Measurements from ENCODE around the gene TPX2. TPM values are rescaled to one million over a fixed set of nuclear protein-coding genes. Genes with fewer than 3 reads are reported as not detected.

The TPX2 gene
- polyA plus RNA-seq, 4 donors = 45.4 to 49.9 (median 47.0) TPM

DNA sequence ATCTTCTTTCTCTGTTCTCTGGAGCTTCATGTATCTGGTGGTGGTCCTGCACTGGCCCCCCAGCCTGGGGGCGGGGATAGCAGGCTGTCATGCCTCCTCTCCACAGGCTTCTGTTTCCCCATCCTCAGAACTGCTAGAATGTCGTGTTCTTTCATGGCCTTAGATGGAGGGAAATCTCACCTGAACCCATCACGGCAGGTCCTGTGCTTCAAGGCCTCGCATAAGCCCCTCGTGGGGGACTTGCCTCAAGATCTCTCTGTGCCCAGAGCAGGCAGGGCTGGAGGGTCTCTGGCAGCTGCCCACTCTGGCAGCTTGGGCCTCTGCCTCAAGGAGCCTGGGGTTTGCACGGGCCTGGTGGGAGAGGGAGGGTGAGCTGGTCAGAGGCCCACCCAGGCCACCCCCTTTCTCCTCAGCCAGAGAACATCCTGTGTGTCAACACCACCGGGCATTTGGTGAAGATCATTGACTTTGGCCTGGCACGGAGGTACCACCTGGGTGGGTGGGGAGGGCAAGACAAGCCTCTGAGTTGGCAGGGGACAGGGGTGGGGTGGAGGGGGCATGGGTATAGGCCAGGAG is 91.4 kb downstream of the TPX2 start:
- DNase-seq (ENCODE audit: low read depth in 4 of 4, low spot score in 2 of 4) = no peak

GRCh38 chr20:31831211-31831610 is 92.1 kb downstream of the TPX2 start:
- DNase-seq (ENCODE audit: low read depth in 4 of 4, low spot score in 2 of 4) = no peak

GRCh38 chr20:31831771-31832306 is 92.7 kb downstream of the TPX2 start:
- DNase-seq (ENCODE audit: low read depth in 4 of 4, low spot score in 2 of 4) = no peak

GRCh38 chr20:31833130-31833930 is 94.2 kb downstream of the TPX2 start:
- DNase-seq (ENCODE audit: low read depth in 4 of 4, low spot score in 2 of 4) = peak in 1 of 4 donors; percentile 53

DNA sequence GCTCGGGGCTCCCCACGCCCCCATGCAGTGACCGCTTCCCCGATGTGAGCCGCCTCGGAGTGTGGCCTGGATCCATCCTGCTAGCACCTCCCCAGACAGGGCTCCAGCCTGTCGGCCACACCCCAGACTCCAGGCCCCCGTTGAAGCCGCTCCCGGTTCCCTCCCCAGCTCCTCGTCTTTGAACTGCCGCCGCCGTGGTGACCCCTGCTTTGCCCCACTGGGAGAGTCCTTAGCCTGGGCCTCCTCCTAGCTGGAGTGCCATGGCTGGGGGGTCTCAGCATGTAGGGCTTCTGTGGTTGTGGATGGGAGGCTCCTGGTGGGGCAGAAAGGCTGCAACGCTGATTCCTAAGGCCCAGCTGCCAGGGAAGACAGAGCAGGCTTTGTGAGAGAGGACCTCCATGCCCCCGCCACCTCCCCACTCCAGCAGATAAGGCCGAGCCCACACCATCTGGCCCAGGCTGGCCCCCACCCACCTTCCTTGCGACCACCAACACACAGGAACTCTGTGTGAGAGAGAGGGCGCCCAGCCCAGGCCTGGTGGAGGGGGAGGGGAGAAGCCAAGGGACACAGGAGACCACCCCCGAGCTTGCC is 94.9 kb downstream of the TPX2 start:
- no peak for DNase-seq (ENCODE audit: low read depth in 4 of 4, low spot score in 2 of 4)

- DNase-seq (ENCODE audit: low read depth in 4 of 4, low spot score in 2 of 4) = no peak
Measured at GRCh38 chr20:31835554-31835953, 96.5 kb downstream of the TPX2 start.

DNA sequence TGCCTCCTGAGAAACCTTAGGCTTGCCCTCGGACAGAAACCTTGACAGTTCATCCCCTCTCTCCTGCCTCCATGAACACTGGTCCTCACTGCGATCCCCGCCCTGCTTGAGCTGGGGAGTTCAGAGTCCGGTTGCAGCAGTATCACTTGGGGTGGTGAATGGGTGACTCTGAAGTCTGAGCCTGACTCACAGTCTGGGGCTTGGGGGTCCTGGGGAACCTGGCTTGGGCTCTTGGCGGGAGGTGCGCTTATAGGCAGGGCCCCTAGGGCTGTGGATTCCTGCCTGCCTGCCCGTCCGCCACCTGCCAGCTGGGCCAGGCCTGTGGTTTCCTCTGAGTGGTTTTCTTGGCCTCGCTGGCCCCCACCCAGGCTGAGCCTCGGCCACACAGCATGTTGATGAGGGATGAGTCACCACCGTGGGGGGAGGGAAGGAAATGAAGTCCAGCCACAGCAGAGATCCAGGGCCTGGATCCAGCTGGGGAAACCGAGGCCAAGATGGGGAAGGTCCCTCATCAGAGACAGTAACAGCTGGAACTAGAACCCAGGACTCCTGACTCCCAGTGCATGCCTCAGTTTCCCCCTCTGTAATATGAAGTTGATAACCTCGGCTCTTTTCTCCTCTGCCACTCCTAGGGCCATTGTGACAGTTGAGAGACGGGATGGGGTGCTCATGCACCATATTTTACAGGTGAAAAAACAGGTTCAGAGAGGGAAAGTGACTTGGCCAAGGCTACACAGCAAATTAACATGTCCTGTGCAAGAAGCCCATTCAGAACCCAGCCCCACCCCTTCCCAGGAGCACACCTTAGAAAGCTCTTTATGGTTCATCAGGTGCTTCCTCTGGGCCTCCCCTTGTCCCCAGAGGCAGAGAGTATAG is 97.1 kb downstream of the TPX2 start:
- no peak for DNase-seq (ENCODE audit: low read depth in 4 of 4, low spot score in 2 of 4)

GRCh38 chr20:31836853-31837608 is 97.9 kb downstream of the TPX2 start:
- DNase-seq (ENCODE audit: low read depth in 4 of 4, low spot score in 2 of 4) = no peak

DNA sequence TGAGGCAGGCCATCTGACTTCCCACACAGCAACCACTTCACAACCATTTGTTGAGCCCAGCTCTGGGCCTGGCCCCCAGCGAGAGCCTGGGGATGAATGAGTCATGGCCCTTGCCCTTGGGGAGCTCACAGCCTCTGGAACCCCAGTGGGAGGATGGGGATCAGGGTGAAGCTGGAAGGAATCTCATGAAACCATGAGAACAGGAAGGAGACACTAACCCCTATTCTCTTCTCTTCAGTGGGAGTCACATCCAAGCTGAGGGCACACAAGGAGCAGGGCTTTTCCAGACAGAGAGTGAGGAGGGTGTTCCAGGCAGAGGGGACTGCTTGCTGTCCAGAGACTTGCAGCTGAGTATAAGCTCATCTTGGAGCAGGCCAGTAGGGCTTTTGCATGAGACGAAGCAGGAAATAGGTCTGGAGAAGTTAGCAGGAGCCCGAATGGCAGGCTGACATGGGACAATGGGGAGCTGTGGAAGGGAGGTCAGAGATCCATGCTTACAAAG is 98.9 kb downstream of the TPX2 start:
- no peak for DNase-seq (ENCODE audit: low read depth in 4 of 4, low spot score in 2 of 4)

GRCh38 chr20:31838646-31839292 is 99.7 kb downstream of the TPX2 start:
- no peak for DNase-seq (ENCODE audit: low read depth in 4 of 4, low spot score in 2 of 4)

DNA sequence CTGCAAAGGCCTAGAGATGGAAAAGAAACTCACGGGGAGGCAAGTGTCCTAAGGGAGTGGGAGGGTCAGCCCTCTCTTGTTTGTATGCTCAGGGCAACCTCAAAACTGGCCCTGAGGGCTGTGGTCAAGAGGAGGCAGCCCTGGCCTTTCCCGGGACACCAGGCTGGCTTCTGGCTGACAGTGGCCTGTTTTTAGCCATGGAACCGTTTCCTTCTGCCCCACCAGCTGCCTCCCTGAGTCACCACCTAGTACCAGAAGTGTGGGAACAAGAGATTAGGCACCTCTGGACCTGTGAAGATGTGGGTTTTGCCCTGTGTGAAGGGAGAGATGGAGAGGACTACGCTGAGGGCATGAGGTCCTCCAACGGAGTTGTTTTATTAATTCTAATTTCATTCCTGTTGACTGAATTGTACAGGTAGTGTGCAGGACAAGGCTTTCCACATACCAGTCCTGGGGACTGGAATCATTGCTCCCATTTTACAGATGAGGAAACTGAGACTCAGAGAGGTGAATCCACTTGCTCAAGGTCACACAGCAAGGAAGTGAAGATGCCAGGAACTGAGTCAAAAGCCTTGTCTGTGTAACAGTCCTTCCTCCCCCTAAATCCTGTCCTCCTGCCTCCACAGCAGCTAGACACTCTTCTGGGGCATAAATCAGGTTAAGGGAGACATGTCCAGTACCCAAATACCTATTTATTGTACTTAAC is 100.8 kb downstream of the TPX2 start:
- DNase-seq (ENCODE audit: low read depth in 4 of 4, low spot score in 2 of 4) = no peak

GRCh38 chr20:31840906-31841816 is 102.1 kb downstream of the TPX2 start:
- DNase-seq (ENCODE audit: low read depth in 4 of 4, low spot score in 2 of 4) = no peak

DNA sequence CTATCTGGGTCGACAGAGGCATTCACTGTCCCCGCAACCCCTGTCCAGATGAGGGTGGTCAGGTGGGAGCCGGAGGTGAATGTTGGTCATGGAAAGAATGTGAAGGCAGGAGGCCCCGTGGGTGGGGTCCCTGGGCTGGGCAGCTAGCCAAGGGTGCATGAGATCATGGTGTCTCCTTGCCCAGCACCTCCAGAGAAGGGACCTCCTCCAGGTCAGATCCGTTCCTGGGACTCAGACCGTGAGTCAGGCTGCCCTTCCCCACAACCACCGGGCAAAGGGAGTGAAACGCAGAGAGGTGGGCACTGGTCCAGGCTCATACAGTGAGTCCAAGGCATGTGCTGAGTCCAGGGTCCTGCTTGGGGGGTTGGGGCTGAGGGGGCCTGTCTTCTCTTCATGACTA is 102.8 kb downstream of the TPX2 start:
- no peak for DNase-seq (ENCODE audit: low read depth in 4 of 4, low spot score in 2 of 4)

DNA sequence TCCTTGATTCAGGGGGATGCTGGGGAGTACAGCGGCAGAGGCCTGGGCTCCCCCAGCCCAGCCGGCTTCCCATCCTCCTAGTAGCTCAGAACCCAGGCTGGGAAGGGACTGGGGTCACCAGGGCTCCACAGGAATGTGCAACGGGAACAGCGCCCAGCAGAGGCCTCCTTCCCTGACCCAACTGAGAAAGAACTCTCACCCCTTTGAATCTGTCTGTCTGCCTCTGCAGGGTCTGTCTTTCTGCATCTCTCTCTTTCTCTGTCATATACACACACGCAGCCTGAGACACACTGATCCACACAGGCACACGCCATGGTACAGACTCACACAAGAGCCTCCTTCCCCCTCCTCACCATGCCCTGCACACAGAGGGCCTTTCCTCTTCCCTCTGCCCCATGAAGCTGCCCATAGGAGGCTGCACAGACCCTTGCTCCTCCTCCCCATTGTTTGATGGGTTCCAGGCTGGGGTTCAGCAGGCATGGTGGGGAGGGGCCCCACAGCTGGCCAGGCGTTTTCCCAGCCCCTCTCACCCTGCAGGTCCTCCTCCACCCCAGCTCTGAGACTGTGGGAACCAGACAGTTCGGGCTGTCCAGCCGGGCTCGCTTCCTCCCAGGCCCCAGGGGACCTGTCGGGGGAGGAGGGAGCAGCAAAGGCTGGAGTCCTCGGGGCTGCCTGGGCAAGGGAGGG is 103.5 kb downstream of the TPX2 start:
- peak; percentile 55 to 69 (median 64) for DNase-seq (ENCODE audit: low read depth in 4 of 4, low spot score in 2 of 4)

DNA sequence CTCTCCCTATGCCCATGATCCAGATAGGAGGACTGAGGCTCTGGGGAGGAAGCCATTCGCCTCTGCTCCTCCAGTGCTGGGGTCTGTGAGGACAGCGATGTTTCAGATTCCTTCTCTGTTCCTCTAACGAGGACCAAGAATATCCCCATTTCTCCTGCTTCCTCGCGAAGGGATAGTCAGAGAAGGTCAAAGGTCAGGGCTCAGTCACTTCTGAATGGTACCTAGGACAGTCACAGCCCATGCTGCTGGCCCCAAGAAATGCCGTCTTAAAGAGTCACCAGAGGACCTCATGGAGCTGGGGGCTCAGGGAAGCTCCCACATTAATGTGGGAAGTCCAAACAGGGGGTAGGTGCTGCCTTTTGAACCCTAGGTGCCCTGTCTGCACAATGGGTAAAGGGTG is 104.2 kb downstream of the TPX2 start:
- no peak for DNase-seq (ENCODE audit: low read depth in 4 of 4, low spot score in 2 of 4)

GRCh38 chr20:31843881-31844280 is 104.8 kb downstream of the TPX2 start:
- no peak for DNase-seq (ENCODE audit: low read depth in 4 of 4, low spot score in 2 of 4)

GRCh38 chr20:31844737-31845299 is 105.7 kb downstream of the TPX2 start:
- no peak for DNase-seq (ENCODE audit: low read depth in 4 of 4, low spot score in 2 of 4)

Measured in left renal cortex interstitium (tissue), 4 donors.